Dendritic cell treated with granulocyte-macrophage colony-stimulating factor and Interleukin-4, amounts not matched to agents 40 ng/mL and 50 ng/mL, for 4 days (primary cell): Measurements from ENCODE around the gene HEPACAM.

Experiments used
- H3K27ac Mint-ChIP-seq: one replicate; pipeline ENCODE4 v1.8.0; 2022; ENCODE audit warnings: mild to moderate bottlenecking, mixed read lengths
- H3K27me3 Mint-ChIP-seq: one replicate; pipeline ENCODE4 v1.8.0; 2022; ENCODE audit warnings: mild to moderate bottlenecking, mixed read lengths
- H3K36me3 Mint-ChIP-seq: one replicate; pipeline ENCODE4 v1.8.0; 2022; ENCODE audit warnings: low read depth, mixed read lengths
- H3K4me1 Mint-ChIP-seq: one replicate; pipeline ENCODE4 v1.8.0; 2022; ENCODE audit warnings: low read depth, mixed read lengths
- H3K4me3 Mint-ChIP-seq: one replicate; pipeline ENCODE4 v1.8.0; 2022; ENCODE audit warnings: mild to moderate bottlenecking, moderate library complexity, mixed read lengths
- H3K9me3 Mint-ChIP-seq: one replicate; pipeline ENCODE4 v1.8.0; 2022; ENCODE audit warnings: mixed read lengths
- intact Hi-C: fragments of 100-400 bp; cut with micrococcal nuclease; formaldehyde crosslinking; loops from one replicate; pipeline ENCODE4 v1.15.0; 2022

The HEPACAM gene

GRCh38 chr11:124953753-124954589 is 18.1 kb upstream of the HEPACAM start, which contains the start of gene CCDC15:
Gene CCDC15, plus strand, starts transcription at chr11:124954202. Its CDS starts 531 bp downstream, at chr11:124954733.
- H3K27me3 Mint-ChIP-seq = peaks cover 2% of the 10 kb centered on the region
- intact Hi-C loops = loop anchor here (1.0 to 10.0 kb wide), 5 partner anchors 77 to 931 kb away; partner anchors contain the start of genes HYLS1, SIAE, SLC37A2 and SPA17
- H3K36me3 Mint-ChIP-seq = no peaks in the 10 kb centered on the region
- no peak within 1 kb of the TSS for H3K4me3 Mint-ChIP-seq
- no peak within 1 kb of the TSS for H3K27ac Mint-ChIP-seq
- no peaks in the 10 kb centered on the region for H3K4me1 Mint-ChIP-seq
- peaks cover 2% of the 10 kb centered on the region for H3K9me3 Mint-ChIP-seq

- intact Hi-C loops = loop anchor here (5.0 to 10.0 kb wide), 4 partner anchors 74 to 933 kb away; partner anchors contain the start of genes HYLS1, SIAE, SPA17 and TMEM218
Observed at GRCh38 chr11:124951341-124951740, 15.5 kb upstream of the HEPACAM start.

GRCh38 chr11:124950601-124951330 is 14.9 kb upstream of the HEPACAM start:
- Mint-ChIP-seq H3K36me3 (no peaks in the 10 kb centered on the region), H3K27ac (no peak overlapping the region), H3K4me3 (no peak overlapping the region), H3K9me3 (peaks cover 15% of the 10 kb centered on the region), H3K27me3 (peaks cover 5% of the 10 kb centered on the region), H3K4me1 (no peaks in the 10 kb centered on the region)
- intact Hi-C loops = loop anchor here (5.0 to 10.0 kb wide), 4 partner anchors 73 to 934 kb away; partner anchors contain the start of genes HYLS1, SIAE, SPA17 and TMEM218

More at GRCh38 chr11:124951341-124951740, 15.5 kb upstream of the HEPACAM start:
- Mint-ChIP-seq H3K27me3 (peaks cover 5% of the 10 kb centered on the region), H3K36me3 (no peaks in the 10 kb centered on the region), H3K4me3 (no peak overlapping the region), H3K27ac (no peak overlapping the region), H3K9me3 (peaks cover 15% of the 10 kb centered on the region), H3K4me1 (no peaks in the 10 kb centered on the region)

GRCh38 chr11:124946735-124947141 is 10.9 kb upstream of the HEPACAM start:
- H3K27me3 Mint-ChIP-seq = peaks cover 11% of the 10 kb centered on the region
- intact Hi-C loops = no loop called here
- no peaks in the 10 kb centered on the region for H3K36me3 Mint-ChIP-seq
- H3K4me3 Mint-ChIP-seq = no peak overlapping the region
- H3K4me1 Mint-ChIP-seq = no peaks in the 10 kb centered on the region
- no peak overlapping the region for H3K27ac Mint-ChIP-seq
- peaks cover 15% of the 10 kb centered on the region for H3K9me3 Mint-ChIP-seq

- intact Hi-C loops = no loop called here
- Mint-ChIP-seq H3K27ac (no peak overlapping the region), H3K4me1 (no peaks in the 10 kb centered on the region), H3K9me3 (peaks cover 15% of the 10 kb centered on the region), H3K36me3 (no peaks in the 10 kb centered on the region), H3K27me3 (peaks cover 11% of the 10 kb centered on the region), H3K4me3 (no peak overlapping the region)
Observed at GRCh38 chr11:124945826-124946225, 10.0 kb upstream of the HEPACAM start.

GRCh38 chr11:124944565-124944964 is 8.7 kb upstream of the HEPACAM start:
- Mint-ChIP-seq H3K4me1 (no peaks in the 10 kb centered on the region), H3K27me3 (peaks cover 9% of the 10 kb centered on the region), H3K36me3 (no peaks in the 10 kb centered on the region), H3K27ac (no peak overlapping the region), H3K9me3 (peaks cover 15% of the 10 kb centered on the region), H3K4me3 (no peak overlapping the region)
- intact Hi-C loops = no loop called here

GRCh38 chr11:124943741-124944140 is 7.9 kb upstream of the HEPACAM start:
- Mint-ChIP-seq H3K36me3 (no peaks in the 10 kb centered on the region), H3K4me3 (no peak overlapping the region), H3K4me1 (no peaks in the 10 kb centered on the region), H3K27me3 (peaks cover 9% of the 10 kb centered on the region), H3K9me3 (peaks cover 10% of the 10 kb centered on the region), H3K27ac (peak overlapping the region; percentile 28)
- intact Hi-C loops = no loop called here

GRCh38 chr11:124943254-124943616 is 7.4 kb upstream of the HEPACAM start:
- Mint-ChIP-seq H3K4me3 (no peak overlapping the region), H3K27ac (no peak overlapping the region), H3K27me3 (peaks cover 7% of the 10 kb centered on the region), H3K4me1 (no peaks in the 10 kb centered on the region), H3K9me3 (peaks cover 5% of the 10 kb centered on the region), H3K36me3 (no peaks in the 10 kb centered on the region)
- intact Hi-C loops = no loop called here

GRCh38 chr11:124942466-124943253 is 6.8 kb upstream of the HEPACAM start:
- no peak overlapping the region for H3K27ac Mint-ChIP-seq
- intact Hi-C loops = no loop called here

GRCh38 chr11:124941703-124942102 is 5.9 kb upstream of the HEPACAM start:
- Mint-ChIP-seq H3K9me3 (no peaks in the 10 kb centered on the region), H3K4me1 (no peaks in the 10 kb centered on the region), H3K36me3 (no peaks in the 10 kb centered on the region), H3K27ac (no peak overlapping the region), H3K4me3 (no peak overlapping the region), H3K27me3 (peaks cover 7% of the 10 kb centered on the region)
- intact Hi-C loops = no loop called here

More at GRCh38 chr11:124942466-124943253, 6.8 kb upstream of the HEPACAM start:
- Mint-ChIP-seq H3K4me3 (no peak overlapping the region), H3K27me3 (peaks cover 7% of the 10 kb centered on the region), H3K36me3 (no peaks in the 10 kb centered on the region), H3K9me3 (no peaks in the 10 kb centered on the region), H3K4me1 (no peaks in the 10 kb centered on the region)

- Mint-ChIP-seq H3K9me3 (no peaks in the 10 kb centered on the region), H3K27me3 (peaks cover 13% of the 10 kb centered on the region), H3K36me3 (no peaks in the 10 kb centered on the region), H3K27ac (no peak overlapping the region), H3K4me1 (no peaks in the 10 kb centered on the region), H3K4me3 (no peak overlapping the region)
- intact Hi-C loops = no loop called here
Observed at GRCh38 chr11:124938970-124939369, 3.1 kb upstream of the HEPACAM start.

GRCh38 chr11:124938206-124938765 is 2.4 kb upstream of the HEPACAM start:
- Mint-ChIP-seq H3K4me1 (no peaks in the 10 kb centered on the region), H3K4me3 (no peak overlapping the region), H3K27ac (no peak overlapping the region), H3K27me3 (peaks cover 10% of the 10 kb centered on the region), H3K9me3 (no peaks in the 10 kb centered on the region), H3K36me3 (no peaks in the 10 kb centered on the region)
- intact Hi-C loops = no loop called here

GRCh38 chr11:124937336-124937935 is 1.6 kb upstream of the HEPACAM start:
- Mint-ChIP-seq H3K27ac (no peak overlapping the region), H3K36me3 (no peaks in the 10 kb centered on the region), H3K9me3 (no peaks in the 10 kb centered on the region), H3K27me3 (peaks cover 8% of the 10 kb centered on the region), H3K4me3 (no peak overlapping the region), H3K4me1 (no peaks in the 10 kb centered on the region)
- intact Hi-C loops = no loop called here
